Stimulated activated CD8-positive, alpha-beta memory T cell treated with anti-CD3 and anti-CD28 coated beads, Interleukin-15, amount 100 ng/mL, for 1 hour (primary cell): Measurements from ENCODE around the gene CLEC2A.

Experiments
- DNase-seq: peaks from one replicate; pipeline ENCODE4 v3.0.0-alpha.2; 2020; ENCODE audit warnings: low read depth

Gene CLEC2A

DNA sequence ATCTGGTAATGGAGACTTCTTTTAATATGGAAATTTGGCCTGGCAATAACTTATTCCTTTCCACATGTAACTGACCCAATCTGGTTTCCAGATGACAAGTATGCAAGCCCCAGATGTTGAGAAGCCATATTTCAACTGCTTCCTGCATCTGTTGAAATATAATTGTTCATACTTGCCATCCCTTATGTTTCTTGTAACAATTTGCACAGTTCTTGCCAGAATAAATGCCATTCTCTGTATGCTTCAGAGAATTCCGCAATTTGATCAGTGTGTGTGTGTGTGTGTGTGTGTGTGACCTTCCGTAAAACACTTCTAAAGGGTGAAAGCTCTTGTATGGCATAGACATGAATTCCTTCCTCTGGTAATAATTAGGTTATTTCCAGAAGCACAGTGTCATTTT lies 1.8 kb upstream of the CLEC2A start:
- DNase-seq = no peak

DNA sequence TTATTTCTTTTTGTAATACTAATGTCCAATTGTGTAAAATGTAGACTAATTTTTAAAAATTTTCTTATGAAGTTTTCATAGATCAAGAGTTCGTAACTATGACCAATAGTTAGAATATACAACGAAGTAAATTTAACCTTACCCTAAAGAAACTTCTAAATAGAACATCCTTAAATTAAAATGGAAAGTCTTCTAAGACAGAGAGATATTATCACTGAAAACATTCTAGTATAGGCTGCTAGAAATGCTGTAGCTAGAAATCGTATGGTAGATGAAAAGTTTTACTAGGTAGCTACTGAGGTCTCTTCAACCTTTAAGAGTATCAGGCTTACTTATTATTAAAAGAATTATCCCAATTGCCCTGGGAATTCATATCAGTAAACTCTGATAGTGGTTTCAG lies 925 bp downstream of the CLEC2A start:
- no peak for DNase-seq

DNA sequence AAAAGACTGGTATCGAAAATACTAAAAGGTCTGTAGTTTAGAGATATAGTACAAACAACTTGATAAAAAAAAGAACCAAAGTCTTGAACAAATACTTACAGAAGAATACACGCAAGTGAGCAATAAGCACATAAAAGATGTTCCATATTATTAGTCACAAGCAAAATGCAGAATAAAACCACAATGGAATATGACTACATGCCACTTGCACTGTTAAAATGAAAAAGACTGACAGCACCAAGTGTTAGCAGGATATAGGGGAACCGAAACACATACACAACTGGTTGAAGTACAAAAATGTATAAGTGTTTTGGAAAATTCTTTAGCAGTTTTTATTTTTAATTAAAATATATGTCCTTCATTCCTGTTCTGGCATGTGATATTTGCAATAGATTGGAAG lies 3.6 kb downstream of the CLEC2A start:
- no peak for DNase-seq

DNA sequence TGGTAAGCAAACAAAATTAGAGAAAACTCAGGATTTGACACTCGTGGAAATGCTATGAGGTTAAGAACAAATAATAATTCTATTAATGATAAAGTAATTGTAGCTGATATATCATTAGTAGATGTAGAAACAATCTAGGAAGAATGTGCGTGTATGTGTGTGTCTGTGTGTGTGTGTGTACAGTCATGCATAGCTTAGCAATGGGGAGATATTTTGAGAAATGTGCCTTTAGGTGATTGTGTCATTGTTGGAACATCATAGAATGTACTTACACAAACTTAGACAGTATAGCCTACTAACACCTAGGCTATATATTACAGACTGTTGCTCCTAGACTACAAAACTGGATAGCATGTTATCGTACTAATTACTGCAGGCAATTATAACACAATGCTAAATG lies 5.3 kb downstream of the CLEC2A start:
- DNase-seq = no peak

DNA sequence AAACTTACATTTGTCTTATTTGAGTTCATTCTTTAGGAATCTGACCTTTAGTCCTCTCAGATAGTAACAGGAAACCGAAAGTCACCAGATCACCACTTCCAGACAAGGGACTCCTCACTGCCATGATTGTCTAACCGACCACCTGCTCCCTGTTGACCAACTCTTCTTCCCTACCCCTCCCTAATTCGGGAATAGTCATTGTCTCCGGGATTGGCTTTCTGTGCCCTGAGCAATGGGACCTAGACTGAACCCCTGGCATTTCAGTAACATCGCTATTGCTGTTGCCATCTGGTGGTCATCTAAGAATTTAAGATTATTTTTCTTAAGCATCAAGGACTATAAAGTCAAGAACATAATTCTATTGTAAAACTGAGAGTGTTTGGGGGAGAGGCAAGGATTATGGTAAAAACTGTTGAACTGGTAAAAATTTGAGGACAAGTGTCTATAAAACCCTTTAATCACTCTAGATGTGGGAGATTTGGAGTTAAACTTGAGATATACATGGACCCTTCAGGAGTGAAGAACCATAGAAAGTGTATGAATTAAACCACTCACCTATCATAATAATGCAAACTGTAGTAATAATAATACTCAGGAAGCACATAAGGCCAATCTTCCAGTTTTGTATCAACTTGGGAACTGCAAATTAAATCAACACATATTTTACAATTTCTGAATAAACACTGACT lies 6.3 kb downstream of the CLEC2A start:
- DNase-seq = no peak

DNA sequence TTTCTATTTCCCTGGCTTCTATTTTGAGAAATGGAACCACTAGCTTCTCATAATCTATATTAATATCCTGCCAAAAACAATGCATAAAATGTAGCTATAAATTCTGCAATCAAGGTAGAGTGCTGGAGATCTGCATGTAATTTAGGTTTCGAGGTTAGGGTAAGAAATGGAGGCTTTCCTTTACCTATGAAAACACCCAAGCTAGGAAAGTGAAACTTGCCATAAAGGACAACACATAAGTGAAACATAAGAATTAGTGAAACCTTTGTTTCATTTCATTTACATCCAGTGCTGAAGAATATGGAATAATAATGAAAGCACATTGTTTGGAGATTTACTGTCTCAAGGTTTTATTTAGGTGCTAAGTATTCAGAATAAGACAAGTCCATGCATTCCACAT lies 9.7 kb downstream of the CLEC2A start:
- DNase-seq = no peak

DNA sequence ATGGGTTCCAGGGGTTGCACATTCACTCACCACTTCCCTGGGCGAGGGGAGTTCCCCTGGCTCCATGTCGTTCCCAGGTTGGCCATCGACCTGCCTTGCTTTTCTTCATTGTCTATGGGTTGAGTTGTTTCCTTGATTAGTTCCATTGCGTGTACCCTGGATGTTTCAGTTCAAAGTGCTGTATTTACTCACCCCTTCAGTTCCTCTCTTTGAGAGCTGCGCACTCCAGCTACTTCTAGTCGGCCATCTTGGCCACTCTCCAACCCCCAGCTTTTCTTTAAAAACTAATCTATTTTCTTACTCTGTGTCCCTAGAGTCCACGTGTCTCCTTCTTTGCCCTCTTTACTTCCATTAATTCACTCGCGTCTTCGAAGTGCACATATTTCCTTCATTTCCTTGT lies 11.7 kb downstream of the CLEC2A start:
- no peak for DNase-seq

DNA sequence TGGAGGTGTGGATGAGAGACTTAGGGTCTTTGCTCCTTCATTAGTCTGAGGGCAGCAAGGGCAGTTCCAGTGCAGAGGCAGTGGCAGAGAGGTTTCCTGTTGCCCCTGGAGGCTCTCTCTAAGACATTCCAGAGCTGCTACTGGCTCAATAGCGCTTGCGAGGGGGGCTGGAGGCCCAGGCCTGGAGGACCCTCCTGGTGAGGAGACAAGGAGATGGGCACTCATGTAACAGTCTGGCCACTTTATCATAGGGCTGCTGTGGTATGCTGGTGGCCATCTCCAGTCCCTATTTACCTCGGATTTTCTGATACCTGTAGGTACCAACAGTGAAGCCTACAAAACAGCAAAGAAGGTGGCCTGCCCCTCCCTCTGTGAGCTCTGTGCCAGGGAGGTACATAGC lies 12.7 kb downstream of the CLEC2A start:
- no peak for DNase-seq

DNA sequence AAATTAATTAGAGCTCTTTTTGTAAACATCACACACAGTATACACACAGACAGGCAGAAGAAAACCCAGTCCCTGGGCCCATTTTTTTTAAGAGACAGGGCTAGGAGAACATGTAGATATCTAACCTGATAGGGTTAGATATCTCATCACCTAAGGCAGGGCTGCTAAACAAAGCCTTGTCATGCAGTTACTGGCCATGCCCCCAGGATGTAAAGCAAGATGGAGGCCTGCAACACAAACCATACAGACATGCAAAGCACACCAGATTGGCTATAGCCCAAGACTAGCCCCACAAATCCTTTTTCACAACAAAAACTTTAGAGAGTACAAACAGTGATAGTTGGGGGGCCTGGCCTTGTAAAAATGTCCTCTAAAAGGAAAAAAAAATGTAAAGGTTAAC lies 20.5 kb downstream of the CLEC2A start:
- DNase-seq = no peak

DNA sequence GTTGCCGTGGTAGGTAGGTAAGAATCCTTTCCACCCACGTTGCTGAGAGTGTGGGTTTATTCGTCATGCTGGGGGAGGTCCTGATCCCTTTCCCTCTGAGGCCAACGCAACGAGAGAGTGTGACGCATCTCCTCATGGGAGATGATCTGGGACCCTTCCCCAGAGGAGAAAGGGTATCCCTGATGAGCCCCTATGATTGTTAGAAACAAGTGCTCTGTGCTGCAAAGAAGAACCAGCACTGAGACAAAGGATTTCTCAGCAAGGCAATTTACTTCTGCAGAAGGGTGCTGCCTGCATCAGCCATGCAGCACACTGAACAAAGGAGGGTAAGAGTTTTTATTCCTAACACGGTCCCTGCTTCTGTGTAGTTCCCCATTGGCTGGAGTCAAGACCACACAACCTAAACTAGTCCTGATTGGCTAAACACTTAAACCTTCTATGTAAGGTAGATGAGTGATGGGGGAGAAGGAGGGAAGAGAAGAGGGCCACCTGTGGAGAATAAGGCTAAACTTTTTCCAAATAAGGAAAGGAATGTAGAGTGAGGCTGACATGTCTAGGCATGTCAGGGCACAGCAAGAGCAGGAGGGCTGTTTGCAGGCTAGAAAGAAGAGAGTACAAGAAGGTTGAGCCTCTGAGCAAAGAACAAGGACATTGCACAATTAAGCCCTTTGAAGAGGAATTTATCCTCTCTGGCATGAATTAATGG lies 21.3 kb downstream of the CLEC2A start:
- DNase-seq = no peak

DNA sequence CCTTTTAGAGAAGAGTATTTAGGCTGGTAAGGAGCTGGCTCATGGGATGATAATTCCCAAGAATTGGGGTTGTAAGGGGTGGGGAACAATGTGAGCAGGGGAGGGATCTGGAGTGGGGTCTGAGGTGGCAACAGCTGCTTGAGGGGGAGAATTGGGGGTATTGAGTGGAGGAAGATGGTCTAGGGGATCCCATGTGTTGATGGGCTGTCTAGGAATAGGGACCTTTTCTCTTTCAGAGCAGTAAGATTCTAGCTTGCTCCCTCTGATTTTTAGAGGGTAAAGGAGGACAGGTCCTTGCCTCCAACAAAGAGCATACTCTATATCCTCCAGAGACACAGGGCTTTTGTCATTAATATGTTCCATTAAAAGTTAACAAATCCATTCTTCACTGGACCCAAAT lies 22.4 kb downstream of the CLEC2A start:
- no peak for DNase-seq

DNA sequence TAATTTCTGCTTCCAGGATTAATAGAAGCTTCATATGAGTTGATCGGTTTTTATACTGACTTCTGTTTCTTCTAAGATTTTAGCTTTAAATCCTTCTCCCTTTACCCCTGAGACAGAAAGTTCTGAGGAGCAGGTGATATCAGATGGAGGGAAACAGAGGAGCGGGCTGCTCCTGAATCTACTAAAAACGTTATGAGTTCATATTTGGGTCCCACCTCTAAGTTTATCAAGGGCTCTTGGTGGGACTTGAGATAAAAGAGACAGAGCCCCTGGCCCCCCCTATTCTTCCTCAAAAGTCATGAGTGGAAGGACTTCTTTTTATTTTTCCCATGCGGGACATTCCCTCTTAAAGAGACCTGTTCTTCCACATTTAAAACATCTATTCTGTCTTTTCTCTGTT lies 23.8 kb downstream of the CLEC2A start:
- no peak for DNase-seq

DNA sequence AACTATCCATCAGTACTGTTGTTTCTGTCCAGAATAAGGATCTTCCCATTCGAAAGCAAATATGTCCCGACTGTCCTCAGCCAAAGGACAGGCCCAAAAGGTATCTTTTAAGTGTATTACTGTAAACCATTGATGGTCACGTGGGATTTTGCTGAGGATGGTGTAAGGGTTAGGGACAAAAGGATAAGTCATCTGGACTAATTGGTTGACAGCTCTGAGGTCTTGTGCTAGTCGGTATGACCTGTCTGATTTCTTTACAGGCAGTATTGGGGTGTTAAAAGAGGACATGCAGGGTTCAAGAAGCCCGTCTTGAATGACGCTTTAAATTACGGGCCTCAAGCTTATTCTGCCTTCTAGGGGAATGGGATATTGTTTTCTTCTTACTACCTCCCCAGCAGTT lies 24.4 kb downstream of the CLEC2A start:
- DNase-seq = no peak

DNA sequence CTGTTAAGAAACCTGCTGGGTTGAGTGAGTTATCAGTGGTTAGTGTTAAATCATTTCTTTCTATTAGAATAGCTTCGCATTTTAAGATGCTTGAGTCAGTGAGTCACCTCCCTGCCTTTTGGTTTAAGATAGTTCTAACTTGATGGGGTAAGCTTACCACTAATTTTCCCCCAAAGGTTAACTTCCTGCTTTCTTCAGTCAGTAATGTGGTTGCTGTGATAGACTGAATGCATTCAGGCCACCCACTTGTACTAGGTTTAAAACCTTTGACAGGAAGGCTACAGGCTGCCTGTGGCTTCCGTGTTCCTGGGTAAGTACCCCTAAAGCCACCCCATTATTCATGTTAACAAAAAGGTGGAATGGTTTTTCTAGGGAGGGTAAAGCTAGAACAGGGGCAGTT lies 25.3 kb downstream of the CLEC2A start:
- no peak for DNase-seq

DNA sequence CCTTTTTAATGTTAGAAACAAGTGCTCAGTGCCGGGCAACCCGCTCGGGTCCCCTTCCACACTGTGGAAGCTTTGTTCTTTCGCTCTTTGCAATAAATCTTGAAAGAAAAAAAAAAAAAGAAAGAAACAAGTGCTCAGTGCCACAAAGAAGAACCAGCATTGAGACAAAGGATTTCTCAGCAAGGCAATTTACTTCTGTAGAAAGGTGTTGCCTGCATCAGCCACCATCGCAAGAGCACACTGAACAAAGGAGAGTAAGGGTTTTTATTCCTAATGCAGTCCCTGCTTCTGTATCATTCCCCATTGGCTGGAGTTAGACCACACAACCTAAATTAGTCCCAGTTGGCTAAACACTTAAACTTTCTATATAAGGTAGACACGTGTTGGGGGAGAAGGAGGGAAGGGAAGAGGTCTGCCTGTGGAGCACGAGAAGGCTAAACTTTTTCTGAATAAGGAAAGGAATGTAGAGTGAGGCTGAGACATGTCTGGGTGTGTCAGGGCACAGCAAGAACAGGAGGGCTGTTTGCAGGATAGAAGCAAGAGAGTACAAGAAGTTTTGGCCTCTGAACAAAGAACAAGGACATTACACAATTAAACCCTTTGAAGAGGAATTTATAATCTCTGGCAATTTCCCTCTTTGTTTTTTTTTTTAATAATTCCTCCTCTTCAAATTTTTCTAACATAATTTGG lies 29.5 kb downstream of the CLEC2A start:
- DNase-seq = no peak

DNA sequence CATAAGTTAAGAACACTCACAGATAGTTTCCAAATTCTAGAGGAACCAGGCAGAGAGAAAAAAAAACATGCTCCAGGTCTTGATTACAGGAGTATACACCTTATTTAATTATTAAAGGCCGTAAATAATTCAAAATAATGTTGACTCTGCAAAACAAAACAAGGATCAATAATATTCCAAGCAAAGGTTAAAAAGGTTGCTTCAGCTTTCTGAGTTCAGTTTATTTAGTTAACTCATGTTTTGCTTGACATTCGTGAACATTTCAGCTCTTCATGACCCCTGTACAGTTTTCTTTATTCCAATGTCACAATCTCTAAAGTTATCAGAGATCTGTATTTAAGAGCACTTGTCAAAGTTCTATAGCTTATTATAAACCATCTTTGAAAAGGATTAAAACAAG lies 31.2 kb downstream of the CLEC2A start:
- no peak for DNase-seq

DNA sequence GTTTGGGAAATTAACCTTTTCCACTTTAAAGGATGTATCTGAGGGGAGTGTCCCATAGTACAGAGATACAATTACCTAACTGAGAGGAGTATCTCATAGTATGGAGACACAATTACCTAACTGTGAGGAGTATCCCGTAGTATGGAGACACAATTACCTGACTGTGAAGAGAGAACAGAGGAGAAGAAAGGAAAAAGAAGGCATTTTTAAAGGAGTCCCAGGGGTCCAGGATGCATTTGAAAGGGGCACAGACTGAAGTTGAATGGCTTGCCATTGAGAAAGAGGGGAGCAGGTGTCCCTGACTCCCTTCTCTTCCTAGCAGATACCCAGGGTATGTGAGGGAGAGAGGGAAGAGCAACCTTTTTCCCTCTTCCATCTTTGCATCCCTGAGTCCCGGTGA lies 33.0 kb downstream of the CLEC2A start:
- no peak for DNase-seq

DNA sequence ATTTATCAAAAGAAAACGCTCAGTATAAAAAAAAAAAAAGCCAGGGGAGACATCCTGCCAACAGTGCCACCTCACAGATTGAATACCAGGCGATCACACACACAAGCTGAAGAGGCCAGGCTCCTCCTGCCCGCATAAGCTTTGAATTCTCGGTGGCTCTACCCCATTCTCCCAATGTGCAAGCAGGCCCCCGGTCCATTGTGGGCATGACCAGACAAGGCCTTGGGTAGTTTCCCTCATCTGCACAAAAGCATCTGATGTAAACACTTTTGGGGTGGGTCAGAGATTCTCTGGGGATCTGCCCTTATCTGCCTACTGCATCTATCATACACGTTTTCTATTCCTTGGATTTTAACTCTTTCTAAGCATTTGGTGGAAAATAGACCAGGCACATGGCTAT lies 34.6 kb downstream of the CLEC2A start:
- no peak for DNase-seq

DNA sequence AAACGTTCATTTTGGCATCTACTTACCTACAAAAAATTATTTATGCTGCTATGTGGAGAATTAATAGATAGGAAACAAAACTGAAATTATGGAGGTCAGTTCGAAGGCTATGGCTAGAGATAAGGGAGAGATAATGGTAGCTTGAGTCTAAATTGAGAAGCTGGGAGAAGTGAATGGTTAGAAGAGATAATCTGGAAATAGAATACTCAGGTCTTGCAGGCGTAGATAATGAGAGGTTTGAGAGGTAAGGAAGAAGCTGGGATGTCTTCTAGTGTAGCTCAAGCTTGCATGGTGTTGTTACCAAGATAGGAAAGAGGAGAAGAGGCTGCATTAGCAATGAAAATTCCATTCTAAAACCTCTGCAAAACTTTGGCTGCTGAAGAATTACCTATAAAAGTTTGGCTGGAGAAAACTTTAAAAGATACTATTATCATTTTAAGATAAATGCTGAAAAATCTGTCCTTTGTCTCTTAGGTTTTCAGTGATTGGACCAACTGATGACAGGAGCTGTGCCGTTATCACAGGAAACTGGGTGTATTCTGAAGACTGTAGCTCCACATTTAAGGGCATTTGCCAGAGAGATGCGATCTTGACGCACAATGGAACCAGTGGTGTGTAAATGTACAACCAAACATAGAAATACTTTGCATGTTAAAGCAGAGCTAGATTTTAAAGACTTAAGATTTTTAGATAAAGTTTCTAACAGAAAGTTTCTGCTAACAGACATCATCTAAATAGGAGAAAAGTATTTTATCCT lies 36.8 kb downstream of the CLEC2A start:
- DNase-seq = no peak

DNA sequence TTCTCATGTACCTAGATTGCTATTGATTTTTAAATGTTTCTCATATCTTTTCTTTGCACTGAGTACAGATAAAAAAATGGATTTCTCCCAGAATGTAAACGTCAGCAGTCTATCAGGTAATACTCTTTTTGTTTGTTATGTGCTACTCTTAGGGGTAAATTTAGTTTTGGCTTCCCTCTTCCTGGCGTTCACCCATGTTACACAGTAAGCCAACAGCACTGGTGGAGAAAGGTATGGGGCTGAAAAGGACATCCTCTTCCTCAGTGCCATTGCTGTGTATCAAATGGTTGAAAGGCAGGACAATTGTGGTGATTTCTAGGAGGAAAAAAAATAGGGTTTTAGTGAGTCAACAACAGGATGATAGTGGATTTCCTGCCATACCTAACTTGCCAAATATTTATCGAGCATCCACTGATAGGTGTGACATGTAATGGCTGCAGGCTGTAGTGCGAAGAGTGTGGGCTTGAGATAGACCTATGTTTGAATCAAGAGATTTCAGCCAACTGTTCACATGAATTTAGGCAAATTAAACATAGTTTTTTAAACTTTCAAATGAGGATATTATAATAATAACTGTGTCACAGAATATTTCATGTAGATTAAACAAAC lies 43.4 kb downstream of the CLEC2A start:
- no peak for DNase-seq

DNA sequence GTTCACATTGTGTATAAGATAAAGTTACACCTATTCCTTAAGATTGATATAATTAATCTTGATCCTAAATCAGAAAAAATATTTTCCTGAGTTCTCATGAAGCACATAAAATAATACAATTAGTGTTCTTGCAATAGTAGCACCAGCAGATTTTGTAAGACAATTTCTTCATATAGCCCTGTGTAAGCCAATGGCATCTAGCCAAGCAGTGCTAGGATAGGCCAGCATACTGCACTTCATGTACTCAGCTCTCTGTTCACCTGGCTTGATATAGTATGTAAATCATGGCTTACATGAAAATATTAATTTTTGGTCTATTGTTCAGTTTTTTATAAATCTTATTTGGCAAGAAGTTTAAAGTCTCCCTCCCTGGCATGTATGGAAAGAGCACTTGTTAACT lies 49.0 kb downstream of the CLEC2A start:
- no peak for DNase-seq

DNA sequence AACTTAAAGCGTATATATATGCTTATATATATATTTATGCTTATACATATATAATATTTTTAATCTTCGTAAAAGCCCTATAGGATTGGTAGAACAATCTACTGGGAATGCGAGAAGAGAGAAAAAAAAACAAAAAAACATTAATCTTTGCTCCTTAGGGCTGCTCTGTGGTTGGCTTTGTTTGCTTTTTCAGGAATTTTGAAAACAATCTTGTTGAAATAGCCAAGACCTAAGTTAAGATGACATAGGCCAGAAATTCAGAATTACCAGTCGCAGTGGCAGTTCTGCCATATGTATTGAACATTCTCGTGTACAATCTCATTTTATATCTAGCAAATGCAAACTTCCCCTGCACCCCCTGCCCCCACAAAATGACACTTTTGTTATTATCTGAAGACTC lies 50.2 kb downstream of the CLEC2A start:
- DNase-seq = no peak
